ENCODE data around the gene CTAGE8.
"Not testable (repeated sequence)": the region's sequence is repeated elsewhere in the genome, so short reads cannot be mapped to it uniquely, and the experiment has no call there.

CTAGE8 gene

DNA sequence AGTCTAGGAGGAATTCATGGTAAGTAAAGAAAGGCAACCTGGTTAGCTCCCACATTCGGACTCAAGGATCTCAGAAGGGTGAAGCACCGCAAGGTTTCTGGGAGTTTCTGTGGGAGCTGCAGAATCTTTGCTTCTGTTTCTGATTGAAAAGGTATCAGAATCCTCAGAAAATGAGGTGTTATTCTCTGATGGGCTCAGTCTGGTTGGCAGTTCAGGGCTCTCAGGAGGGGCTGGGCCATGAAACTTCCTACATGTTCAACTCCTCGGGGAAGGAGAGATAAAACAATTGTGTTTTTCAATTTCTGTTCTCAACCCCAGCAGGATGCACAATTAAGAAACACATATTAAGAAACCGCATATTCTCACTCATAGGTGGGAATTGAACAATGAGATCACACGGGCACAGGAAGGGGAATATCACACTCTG, 13.6 kb downstream of the CTAGE8 start:
- no peak for DNase-seq (ENCODE audit: low spot score)

DNA sequence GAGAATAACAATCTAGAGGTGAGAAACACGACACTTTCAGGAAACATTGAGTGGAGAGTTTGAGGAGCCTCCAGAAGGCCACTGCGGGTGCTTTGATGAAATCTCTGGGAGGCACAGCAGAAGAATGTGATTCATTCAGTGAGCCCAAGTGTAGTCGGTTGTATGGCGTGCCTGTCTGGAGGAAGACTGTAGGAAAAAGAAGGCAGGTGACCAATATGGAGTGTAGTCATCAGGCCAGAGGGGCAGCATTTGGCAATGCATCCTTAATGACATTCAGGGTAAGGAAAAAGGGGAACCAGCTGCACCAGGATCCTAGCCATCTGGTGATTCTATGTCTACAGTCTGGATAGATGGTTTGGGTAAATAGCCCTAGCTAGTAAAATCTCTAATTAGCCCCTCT, 16.8 kb downstream of the CTAGE8 start:
- DNase-seq (ENCODE audit: low spot score), result not testable (repeated sequence)

- DNase-seq (ENCODE audit: low spot score), result not testable (repeated sequence)
Observed at GRCh38 chr7:144247674-144248330, 21.3 kb downstream of the CTAGE8 start.

DNA sequence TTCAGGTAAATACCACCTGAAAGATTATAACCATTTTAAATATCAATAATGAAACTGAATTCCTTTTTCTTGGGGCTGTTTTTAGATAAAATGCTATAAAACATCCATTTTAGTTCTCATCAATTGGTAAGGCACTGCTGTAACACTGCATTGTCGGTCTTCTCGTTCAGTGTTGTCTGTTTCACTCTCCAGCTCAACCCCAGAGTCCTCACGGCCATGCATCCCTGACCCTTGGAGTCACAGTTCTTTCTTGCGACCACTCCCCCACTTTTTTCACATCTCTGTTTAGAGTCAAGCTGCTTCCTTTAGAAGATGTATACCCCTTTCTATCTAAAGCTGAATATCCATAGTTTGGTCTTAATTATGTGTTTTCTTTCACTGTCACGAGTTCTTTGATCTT, 22.1 kb downstream of the CTAGE8 start:
- not testable (repeated sequence) for DNase-seq (ENCODE audit: low spot score)

GRCh38 chr7:144245372-144245771, 23.7 kb downstream of the CTAGE8 start:
- not testable (repeated sequence) for DNase-seq (ENCODE audit: low spot score)

- DNase-seq (ENCODE audit: low spot score), result not testable (repeated sequence)
Observed at GRCh38 chr7:144239365-144239764, 29.7 kb downstream of the CTAGE8 start, which contains the start of gene OR2A42. Gene OR2A42, minus strand, starts transcription at chr7:144239605. Its CDS starts 6,762 bp downstream, at chr7:144232843.

- not testable (repeated sequence) for DNase-seq (ENCODE audit: low spot score)
Observed at GRCh38 chr7:144238530-144239082, 30.5 kb downstream of the CTAGE8 start.

DNA sequence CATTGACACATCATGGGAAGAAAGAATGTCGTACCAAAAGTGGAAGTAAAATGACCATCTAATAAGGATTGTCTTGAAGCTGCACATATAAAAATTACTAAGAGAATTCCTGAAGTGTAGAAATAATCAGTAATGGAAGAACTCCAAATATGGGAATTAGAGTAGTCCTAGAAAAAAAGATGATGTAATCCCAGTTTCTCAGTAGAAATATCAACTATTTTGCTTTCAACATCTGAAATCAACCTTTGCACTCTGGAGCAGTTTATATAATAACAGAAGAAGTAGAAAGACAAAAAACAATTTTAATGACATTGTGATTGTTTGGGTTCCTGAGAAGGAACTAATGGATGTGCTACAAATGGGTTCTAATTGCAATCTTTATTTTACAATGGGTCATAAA, 36.0 kb downstream of the CTAGE8 start:
- not testable (repeated sequence) for DNase-seq (ENCODE audit: low spot score)

DNA sequence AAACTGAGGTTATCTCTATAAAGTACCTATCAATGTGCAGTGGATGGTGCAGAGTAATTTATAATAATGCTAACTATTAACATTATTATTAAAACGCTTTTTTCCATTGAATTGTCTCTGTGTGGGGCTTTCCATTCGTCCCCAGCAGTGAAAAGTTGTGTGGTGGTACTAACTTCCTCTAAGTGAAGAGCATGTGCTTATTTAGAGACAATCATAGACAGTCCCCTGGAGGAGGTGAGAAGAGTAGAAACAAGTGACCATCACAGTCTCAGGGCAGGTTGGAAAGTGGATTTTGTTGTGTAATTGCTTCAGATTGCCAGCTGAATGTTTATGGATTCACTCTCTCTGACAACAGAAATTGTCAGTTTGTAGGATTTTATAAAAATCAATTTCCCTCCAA, 38.1 kb downstream of the CTAGE8 start:
- DNase-seq (ENCODE audit: low spot score), result not testable (repeated sequence)

DNA sequence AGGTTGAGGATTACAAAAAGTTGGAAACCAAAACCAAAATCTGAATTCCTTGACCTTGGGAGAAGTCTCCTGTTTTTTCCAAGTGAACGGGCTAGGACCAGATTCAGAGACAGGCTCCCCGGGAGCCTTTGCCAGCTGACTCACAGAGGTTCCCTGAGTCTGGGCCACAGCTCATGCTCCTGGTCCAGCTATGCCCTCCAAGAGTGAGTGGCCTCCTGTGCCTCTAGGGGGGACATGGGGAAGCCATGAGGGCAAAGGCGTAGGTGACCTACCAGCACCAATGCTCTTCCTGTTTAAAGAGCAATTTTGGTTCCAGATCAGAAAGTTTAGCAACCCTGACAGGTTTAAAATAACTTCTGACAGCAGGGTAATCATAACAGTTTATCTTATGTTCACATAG, 40.3 kb downstream of the CTAGE8 start:
- DNase-seq (ENCODE audit: low spot score), result not testable (repeated sequence)

- DNase-seq (ENCODE audit: low spot score), result not testable (repeated sequence)
Observed at GRCh38 chr7:144226866-144227265, 42.2 kb downstream of the CTAGE8 start.

DNA sequence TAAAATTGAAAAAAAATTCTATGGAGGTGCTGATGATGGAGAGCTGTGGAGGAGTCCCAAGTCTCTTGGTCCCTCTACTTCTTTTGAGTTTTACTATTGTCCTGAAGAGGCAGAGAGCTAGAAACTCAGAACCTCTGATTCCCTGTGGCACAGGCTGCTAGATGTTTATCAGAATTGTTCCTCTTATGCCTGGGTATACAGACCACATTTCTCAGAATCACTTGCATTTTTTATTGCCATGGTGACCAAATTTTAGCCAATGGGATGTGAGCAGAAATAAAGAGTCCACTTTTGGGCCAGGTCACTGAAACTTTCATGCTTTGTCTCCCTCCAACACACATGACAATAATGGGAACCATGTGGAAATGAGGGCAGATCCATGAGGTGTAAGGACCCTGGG, 45.4 kb downstream of the CTAGE8 start:
- DNase-seq (ENCODE audit: low spot score), result not testable (repeated sequence)

DNA sequence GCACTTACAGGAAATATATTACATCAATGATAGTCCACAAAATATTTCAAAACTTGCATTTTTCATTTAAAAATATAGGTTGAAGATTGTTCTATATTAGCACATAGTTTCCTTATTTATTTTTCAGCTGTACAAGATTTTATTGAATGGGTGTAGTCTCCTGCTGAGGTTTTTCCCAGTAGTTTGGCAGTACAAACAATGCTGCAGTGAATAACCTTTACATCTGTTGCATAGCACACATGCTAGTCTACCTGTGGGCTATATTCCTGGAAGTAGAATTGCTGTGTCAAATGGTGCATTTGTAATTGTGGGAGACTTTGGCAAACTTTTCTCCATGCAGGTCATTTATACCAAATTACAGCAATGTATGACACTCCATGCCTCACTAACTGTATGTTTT, 48.6 kb downstream of the CTAGE8 start:
- DNase-seq (ENCODE audit: low spot score), result not testable (repeated sequence)

- DNase-seq (ENCODE audit: low spot score), result not testable (repeated sequence)
Observed at GRCh38 chr7:144219149-144219548, 49.9 kb downstream of the CTAGE8 start.

GRCh38 chr7:144218581-144218980, 50.5 kb downstream of the CTAGE8 start:
- not testable (repeated sequence) for DNase-seq (ENCODE audit: low spot score)

- DNase-seq (ENCODE audit: low spot score), result not testable (repeated sequence)
Observed at GRCh38 chr7:144217200-144217599, 51.9 kb downstream of the CTAGE8 start.
